ENCODE data around the gene FAM241A.

FAM241A gene

GRCh38 chr4:112214390-112215264 lies 69.4 kb downstream of the FAM241A start:
- DNase-seq: peak; percentile 47

GRCh38 chr4:112219826-112220366 lies 74.6 kb downstream of the FAM241A start:
- DNase-seq: no peak

GRCh38 chr4:112222219-112222955 lies 77.1 kb downstream of the FAM241A start:
- DNase-seq: no peak

DNA sequence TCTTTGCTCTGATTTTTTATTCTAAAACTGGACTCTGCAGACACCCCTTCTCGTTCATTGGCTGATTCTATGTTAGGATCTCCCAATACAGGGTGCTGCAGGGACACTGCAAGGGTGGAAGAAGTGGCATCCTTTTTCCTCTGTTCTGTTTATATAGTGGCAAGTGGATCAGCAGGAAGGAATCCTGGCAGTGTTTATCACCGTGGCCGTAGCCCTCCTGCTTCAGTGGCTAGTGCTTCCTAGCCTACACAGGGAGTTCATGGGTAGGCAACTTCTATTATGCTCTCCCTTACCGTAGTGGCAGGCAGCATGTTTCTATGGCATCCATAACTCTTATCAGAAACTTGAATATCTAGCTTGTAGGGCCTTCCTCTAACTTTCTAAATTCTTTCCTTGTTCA lies 79.9 kb downstream of the FAM241A start:
- DNase-seq: no peak

- peak; percentile 97 for DNase-seq
Observed at GRCh38 chr4:112230879-112231778, 85.9 kb downstream of the FAM241A start.

GRCh38 chr4:112231779-112232713 lies 86.8 kb downstream of the FAM241A start, which contains the start of gene AP1AR:
AP1AR (plus strand) TSS chr4:112231787; CDS start chr4:112232092, 305 bp downstream.
- peak; percentile 79 for DNase-seq

DNA sequence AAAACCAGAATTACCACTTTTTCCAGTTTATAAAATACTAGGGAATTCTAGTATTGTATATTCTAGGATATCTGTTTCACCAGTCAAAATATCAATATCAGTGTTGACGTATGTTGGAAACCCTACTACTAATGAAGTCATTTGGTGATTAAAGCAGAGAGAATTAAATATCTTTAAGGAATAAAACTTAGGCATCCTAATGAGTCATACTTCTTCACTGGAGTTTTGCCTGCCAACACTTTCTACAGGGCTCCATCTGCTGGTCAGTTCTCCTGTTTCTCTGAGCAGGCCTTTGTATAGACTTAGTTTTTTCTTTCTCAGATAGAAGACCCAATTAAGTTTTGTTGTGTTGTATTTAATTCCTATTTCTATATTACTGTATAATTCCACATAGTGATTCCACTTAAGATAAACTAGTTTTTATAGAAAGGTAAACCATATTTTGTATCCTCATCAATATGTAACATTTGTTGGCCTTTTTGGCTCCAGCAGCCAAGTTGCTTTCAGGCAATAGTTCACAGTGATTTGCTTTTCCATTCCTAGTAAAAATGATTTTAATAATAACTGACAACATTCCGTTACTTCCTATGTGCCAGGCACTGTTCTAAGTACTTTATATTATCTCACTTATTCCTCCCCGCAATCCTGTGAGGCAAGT lies 89.8 kb downstream of the FAM241A start:
- peak; percentile 87 for DNase-seq

DNA sequence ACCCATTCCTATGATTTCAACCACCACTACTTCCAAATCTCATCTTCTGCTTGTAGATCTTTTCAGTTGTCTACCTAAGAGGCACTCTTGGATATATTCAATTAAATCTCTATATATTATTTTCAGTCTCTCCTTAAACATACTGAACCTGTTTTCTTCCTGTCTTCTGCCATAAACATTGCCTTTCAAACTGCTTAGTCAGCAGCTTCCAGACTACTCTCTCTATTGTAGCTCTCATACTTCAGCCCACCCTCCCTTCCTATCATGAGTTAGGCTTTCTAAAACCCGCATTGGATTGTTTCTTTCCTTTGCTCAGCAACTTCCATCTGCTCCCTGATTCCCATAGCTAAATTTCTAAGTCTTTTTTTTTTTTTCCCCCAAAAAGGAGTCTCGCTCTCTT lies 90.8 kb downstream of the FAM241A start:
- DNase-seq: no peak

DNA sequence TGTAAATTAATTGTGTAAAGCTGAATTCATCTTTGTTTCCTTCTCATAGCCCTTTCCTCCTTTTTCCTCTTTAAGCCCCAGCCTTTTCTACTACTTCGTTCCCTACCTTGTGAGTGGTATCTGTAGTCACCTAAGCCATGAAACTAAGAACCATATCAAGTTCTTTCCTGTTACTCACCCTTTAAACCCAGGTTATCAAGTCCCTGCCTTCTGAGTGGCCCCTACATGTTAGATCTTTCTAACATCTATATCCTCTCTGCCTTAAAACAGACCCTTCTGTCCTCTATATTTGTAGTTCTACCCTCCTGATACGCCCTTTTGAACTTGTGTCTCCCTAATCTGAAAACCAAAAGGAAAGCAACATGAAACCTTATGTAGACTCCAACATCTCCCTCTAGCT lies 93.6 kb downstream of the FAM241A start:
- DNase-seq: no peak

Data from fibroblast of skin of scalp (primary cell).